Hepatocyte (in vitro differentiated cells): Measurements from ENCODE around the gene KNOP1.

ENCODE experiments used
- EZH2 ChIP-seq: fragments of 200-600 bp; sonication (generic); IDR thresholded peaks from 2 replicates; pipeline ENCODE4 v1.6.1; 2016; ENCODE audit warnings: antibody characterized with exemption, mild to moderate bottlenecking, borderline replicate concordance
- EZH2phosphoT487 ChIP-seq: fragments of 200-600 bp; sonication (generic); IDR thresholded peaks from one replicate; pipeline ENCODE4 v1.6.1; 2018; ENCODE audit warnings: antibody characterized with exemption, mild to moderate bottlenecking, low read depth, moderate library complexity; ENCODE audit not compliant: unreplicated experiment, severe bottlenecking
- TF ChIP-seq, protein P1 (sequence below): fragments of 200-600 bp; sonication (generic); IDR thresholded peaks from 2 replicates; pipeline ENCODE4 v1.5.1; 2016; ENCODE audit warnings: antibody characterized with exemption, mild to moderate bottlenecking; ENCODE audit not compliant: poor library complexity

DNA sequence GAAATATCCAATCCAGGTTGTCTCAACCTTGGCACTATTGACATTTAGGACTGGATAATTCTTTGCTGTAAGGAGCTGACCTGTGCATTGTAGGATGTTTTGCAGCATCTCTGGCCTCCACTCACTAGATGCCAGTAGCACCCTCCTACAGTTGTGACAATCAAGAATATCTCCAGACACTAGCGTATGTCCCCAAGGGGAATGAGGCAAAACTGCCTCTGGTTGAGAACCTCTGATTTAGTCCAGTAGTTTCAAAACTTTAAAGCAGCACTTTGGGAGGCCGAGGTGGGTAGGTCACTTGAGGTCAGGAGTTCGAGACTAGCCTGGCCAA, 48.5 kb upstream of the KNOP1 start:
- TF ChIP-seq, protein P1, sequence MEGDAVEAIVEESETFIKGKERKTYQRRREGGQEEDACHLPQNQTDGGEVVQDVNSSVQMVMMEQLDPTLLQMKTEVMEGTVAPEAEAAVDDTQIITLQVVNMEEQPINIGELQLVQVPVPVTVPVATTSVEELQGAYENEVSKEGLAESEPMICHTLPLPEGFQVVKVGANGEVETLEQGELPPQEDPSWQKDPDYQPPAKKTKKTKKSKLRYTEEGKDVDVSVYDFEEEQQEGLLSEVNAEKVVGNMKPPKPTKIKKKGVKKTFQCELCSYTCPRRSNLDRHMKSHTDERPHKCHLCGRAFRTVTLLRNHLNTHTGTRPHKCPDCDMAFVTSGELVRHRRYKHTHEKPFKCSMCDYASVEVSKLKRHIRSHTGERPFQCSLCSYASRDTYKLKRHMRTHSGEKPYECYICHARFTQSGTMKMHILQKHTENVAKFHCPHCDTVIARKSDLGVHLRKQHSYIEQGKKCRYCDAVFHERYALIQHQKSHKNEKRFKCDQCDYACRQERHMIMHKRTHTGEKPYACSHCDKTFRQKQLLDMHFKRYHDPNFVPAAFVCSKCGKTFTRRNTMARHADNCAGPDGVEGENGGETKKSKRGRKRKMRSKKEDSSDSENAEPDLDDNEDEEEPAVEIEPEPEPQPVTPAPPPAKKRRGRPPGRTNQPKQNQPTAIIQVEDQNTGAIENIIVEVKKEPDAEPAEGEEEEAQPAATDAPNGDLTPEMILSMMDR, result no peak
- TF ChIP-seq EZH2, result no peak
- TF ChIP-seq EZH2phosphoT487, result no peak
